GM12874 (cell line): Measurements from ENCODE around the gene EMP3.

ENCODE experiments used
- TF ChIP-seq, protein P1 (sequence below): IDR thresholded peaks from 2 replicates; pipeline ENCODE4 v1.5.1; 2011; ENCODE audit warnings: low read depth, mild to moderate bottlenecking, control low read depth, low read length, moderate library complexity; ENCODE audit not compliant: insufficient read depth

EMP3 gene

DNA sequence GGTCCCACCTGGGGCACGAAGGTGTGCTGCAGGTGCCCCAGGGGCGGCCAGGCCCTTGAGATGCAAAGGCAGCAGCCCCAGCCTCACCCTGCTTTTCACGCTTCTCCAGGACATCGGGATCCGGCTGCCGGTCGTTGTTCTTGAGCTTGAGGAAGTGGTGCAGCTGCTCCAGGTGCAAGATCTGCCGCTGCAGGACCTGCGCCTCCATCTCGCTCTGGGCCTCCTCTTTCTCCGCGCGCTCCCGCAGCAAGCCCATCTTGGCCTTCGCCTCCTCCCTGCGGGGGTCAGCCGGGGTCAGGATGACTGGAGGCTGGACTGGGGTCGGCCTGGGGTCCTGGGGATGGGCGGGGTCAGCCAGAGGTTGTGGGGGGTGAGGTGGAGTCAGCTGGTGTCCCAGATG, 21.5 kb upstream of the EMP3 start:
- TF ChIP-seq, protein P1, sequence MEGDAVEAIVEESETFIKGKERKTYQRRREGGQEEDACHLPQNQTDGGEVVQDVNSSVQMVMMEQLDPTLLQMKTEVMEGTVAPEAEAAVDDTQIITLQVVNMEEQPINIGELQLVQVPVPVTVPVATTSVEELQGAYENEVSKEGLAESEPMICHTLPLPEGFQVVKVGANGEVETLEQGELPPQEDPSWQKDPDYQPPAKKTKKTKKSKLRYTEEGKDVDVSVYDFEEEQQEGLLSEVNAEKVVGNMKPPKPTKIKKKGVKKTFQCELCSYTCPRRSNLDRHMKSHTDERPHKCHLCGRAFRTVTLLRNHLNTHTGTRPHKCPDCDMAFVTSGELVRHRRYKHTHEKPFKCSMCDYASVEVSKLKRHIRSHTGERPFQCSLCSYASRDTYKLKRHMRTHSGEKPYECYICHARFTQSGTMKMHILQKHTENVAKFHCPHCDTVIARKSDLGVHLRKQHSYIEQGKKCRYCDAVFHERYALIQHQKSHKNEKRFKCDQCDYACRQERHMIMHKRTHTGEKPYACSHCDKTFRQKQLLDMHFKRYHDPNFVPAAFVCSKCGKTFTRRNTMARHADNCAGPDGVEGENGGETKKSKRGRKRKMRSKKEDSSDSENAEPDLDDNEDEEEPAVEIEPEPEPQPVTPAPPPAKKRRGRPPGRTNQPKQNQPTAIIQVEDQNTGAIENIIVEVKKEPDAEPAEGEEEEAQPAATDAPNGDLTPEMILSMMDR: no peak

DNA sequence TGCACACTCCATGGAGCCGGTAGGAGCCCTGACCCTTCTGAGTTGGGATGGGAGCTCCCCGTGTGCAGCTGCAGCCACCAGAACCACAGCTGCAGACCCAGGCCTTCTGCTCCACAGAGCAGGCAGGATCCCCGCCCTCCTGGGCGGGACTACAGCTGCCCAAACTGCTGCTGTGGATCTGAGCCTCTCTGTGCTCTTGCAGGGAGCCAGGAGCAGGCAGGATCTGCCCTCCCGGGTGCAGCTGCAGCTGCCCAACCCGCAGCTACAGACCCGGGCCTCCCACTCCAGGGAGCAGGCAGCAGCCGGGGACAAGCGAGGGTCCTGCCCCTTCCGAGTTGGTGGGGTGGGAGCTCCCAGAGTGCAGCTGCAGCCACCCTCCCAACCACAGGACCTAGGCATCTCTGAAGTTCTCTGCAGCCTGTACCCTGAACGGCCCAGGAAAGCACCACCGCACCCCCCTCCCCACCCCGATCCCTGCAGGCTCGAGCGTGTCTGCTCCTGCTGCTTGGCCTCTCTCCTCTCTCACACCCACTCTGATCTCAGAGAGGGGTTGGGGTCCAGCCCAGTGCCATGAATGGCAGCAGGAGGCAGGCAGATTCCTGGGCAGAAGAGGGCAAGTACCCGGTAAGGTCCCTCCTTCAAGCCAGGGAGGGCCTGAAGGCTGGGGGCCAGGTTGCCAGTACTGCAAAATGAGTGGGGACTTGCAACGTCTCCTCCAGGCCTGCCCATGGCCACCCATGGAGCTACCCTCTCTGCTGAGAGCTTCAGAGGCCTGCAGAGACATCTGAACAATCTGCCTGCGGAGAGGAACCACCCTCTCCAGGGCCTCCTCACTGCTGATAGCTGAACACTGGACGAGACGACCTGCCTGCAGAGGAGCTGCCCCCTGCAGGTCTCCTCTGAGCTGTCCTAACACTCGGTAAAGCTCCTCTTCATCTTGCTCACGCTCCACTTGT, 16.4 kb upstream of the EMP3 start:
- TF ChIP-seq, protein P1: peak; percentile 24; the same call in 1 of the 2 replicates

DNA sequence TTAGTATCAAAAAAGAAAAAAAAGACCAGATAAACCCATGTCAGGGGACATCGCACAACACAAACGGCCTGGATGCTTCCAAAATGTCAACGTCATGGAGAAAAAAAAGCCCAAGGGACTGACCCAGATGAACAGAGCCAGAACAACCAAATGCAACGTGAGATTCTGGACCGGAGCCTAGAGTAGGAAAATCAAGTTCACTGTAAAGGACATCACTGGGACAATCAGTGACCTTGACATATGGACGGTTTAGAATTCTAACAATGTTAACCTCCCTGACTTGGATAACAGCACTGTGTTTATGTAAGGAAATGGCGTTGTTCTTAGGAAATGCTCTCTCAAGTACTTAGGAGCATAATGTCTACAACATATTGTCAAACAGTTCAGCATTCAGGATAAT, 15.1 kb upstream of the EMP3 start:
- TF ChIP-seq, protein P1: no peak

DNA sequence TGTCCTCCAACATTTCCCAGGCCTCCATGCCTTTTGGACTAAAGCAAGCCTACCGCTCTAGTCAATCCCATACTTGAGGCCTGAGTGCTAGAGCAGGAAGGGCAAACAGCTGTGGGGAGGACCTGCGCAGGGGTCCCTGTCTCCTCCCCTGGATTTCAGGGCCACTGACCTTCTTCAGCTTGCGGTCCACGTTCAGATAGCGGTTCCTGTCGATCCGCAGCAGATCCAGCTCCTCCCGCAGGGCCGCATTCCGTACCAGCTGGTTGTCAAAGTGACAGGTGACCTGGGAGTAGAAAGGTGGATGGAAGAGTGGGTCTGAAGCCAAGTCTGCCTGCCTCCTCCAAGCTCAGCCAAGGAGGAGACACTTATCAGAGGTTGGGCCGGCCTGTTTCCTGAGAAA, 14.0 kb upstream of the EMP3 start:
- TF ChIP-seq, protein P1: no peak

- TF ChIP-seq, protein P1: no peak
Measured at GRCh38 chr19:48315712-48316111, 9.6 kb upstream of the EMP3 start.

GRCh38 chr19:48318286-48318987, 6.9 kb upstream of the EMP3 start:
- TF ChIP-seq, protein P1: no peak
